Activated naive CD8-positive, alpha-beta T cell treated with anti-CD3 and anti-CD28 coated beads for 36 hours (primary cell): ENCODE measurements around the gene SWSAP1. TPM values are rescaled to one million over a fixed set of nuclear protein-coding genes. Genes with fewer than 3 reads are reported as not detected.
"Not testable (repeated sequence)": the region's sequence is repeated elsewhere in the genome, so short reads cannot be mapped to it uniquely, and the experiment has no call there.

ENCODE experiments used
- DNase-seq: peaks from one replicate; pipeline ENCODE4 v3.0.0; 2021
- H3K27ac Mint-ChIP-seq: one replicate; pipeline ENCODE4 v1.8.0; 2022; ENCODE audit warnings: mild to moderate bottlenecking, moderate library complexity, mixed read lengths
- H3K27me3 Mint-ChIP-seq: one replicate; pipeline ENCODE4 v1.8.0; 2022; ENCODE audit warnings: mild to moderate bottlenecking, mixed read lengths
- H3K36me3 Mint-ChIP-seq: one replicate; pipeline ENCODE4 v1.8.0; 2021; ENCODE audit warnings: mild to moderate bottlenecking, mixed read lengths
- H3K4me1 Mint-ChIP-seq: one replicate; pipeline ENCODE4 v1.8.0; 2021; ENCODE audit warnings: mixed read lengths
- H3K4me3 Mint-ChIP-seq: one replicate; pipeline ENCODE4 v1.8.0; 2022; ENCODE audit warnings: mild to moderate bottlenecking, moderate library complexity, mixed read lengths
- H3K9me3 Mint-ChIP-seq: one replicate; pipeline ENCODE4 v1.8.0; 2022; ENCODE audit warnings: mixed read lengths
- total RNA-seq, 2 experiments: library from RNA; stranded (reverse); gene quantifications; one replicate each; pipeline ENCODE4 v1.2.3, GENCODE V29; 2021

Gene SWSAP1
- total RNA-seq, 2 experiments from 2014 or later: 2.1 to 2.2 TPM

GRCh38 chr19:11364296-11364904 is 10.1 kb upstream of the SWSAP1 start:
- no peaks in the 10 kb centered on the region for H3K27me3 Mint-ChIP-seq
- H3K27ac Mint-ChIP-seq: no peak overlapping the region
- no peak overlapping the region for H3K4me3 Mint-ChIP-seq
- H3K4me1 Mint-ChIP-seq: no peaks in the 10 kb centered on the region
- H3K36me3 Mint-ChIP-seq: peaks cover 3% of the 10 kb centered on the region
- DNase-seq: no peak
- no peaks in the 10 kb centered on the region for H3K9me3 Mint-ChIP-seq

- H3K4me3 Mint-ChIP-seq: no peak overlapping the region
- H3K4me1 Mint-ChIP-seq: no peaks in the 10 kb centered on the region
- DNase-seq: no peak
- no peaks in the 10 kb centered on the region for H3K27me3 Mint-ChIP-seq
- H3K27ac Mint-ChIP-seq: no peak overlapping the region
- H3K36me3 Mint-ChIP-seq: peaks cover 6% of the 10 kb centered on the region
- no peaks in the 10 kb centered on the region for H3K9me3 Mint-ChIP-seq
Observed at GRCh38 chr19:11364935-11365334, 9.5 kb upstream of the SWSAP1 start.

GRCh38 chr19:11365557-11366117 is 8.8 kb upstream of the SWSAP1 start:
- DNase-seq: no peak
- Mint-ChIP-seq H3K4me3 (no peak overlapping the region), H3K36me3 (peaks cover 7% of the 10 kb centered on the region), H3K27me3 (no peaks in the 10 kb centered on the region), H3K27ac (no peak overlapping the region), H3K4me1 (no peaks in the 10 kb centered on the region), H3K9me3 (no peaks in the 10 kb centered on the region)

- Mint-ChIP-seq H3K27ac (no peak overlapping the region), H3K9me3 (no peaks in the 10 kb centered on the region), H3K27me3 (no peaks in the 10 kb centered on the region), H3K4me1 (no peaks in the 10 kb centered on the region), H3K36me3 (peaks cover 11% of the 10 kb centered on the region), H3K4me3 (no peak overlapping the region)
- no peak for DNase-seq
Observed at GRCh38 chr19:11367528-11367927, 6.9 kb upstream of the SWSAP1 start.

- H3K27me3 Mint-ChIP-seq: no peaks in the 10 kb centered on the region
- H3K4me3 Mint-ChIP-seq: no peak overlapping the region
- no peaks in the 10 kb centered on the region for H3K9me3 Mint-ChIP-seq
- H3K36me3 Mint-ChIP-seq: peaks cover 14% of the 10 kb centered on the region
- no peak for DNase-seq
- no peak overlapping the region for H3K27ac Mint-ChIP-seq
- H3K4me1 Mint-ChIP-seq: no peaks in the 10 kb centered on the region
Observed at GRCh38 chr19:11370744-11371143, 3.7 kb upstream of the SWSAP1 start.

- Mint-ChIP-seq H3K4me3 (peak overlapping the region; percentile 8), H3K27me3 (no peaks in the 10 kb centered on the region), H3K9me3 (no peaks in the 10 kb centered on the region), H3K4me1 (peaks cover 10% of the 10 kb centered on the region), H3K36me3 (peaks cover 27% of the 10 kb centered on the region), H3K27ac (no peak overlapping the region)
- no peak for DNase-seq
Observed at GRCh38 chr19:11373166-11373884, 1.1 kb upstream of the SWSAP1 start.

GRCh38 chr19:11373885-11374432 is 507 bp upstream of the SWSAP1 start:
- H3K36me3 Mint-ChIP-seq: peaks cover 32% of the 10 kb centered on the region
- H3K27ac Mint-ChIP-seq: no peak overlapping the region
- no peaks in the 10 kb centered on the region for H3K9me3 Mint-ChIP-seq
- no peak overlapping the region for H3K4me3 Mint-ChIP-seq
- H3K27me3 Mint-ChIP-seq: no peaks in the 10 kb centered on the region
- peaks cover 15% of the 10 kb centered on the region for H3K4me1 Mint-ChIP-seq
- DNase-seq: no peak

- no peak overlapping the region for H3K4me3 Mint-ChIP-seq
- peaks cover 19% of the 10 kb centered on the region for H3K4me1 Mint-ChIP-seq
- DNase-seq: peak; percentile 80
- no peaks in the 10 kb centered on the region for H3K27me3 Mint-ChIP-seq
- H3K27ac Mint-ChIP-seq: no peak overlapping the region
- H3K9me3 Mint-ChIP-seq: no peaks in the 10 kb centered on the region
- H3K36me3 Mint-ChIP-seq: peaks cover 28% of the 10 kb centered on the region
Observed at GRCh38 chr19:11375143-11375948, 880 bp downstream of the SWSAP1 start.

- H3K4me1 Mint-ChIP-seq: peaks cover 31% of the 10 kb centered on the region
- DNase-seq: peak; percentile 22
Observed at GRCh38 chr19:11377237-11377636, 2.8 kb downstream of the SWSAP1 start.

GRCh38 chr19:11377756-11378155 is 3.3 kb downstream of the SWSAP1 start:
- H3K4me3 Mint-ChIP-seq: no peak overlapping the region
- H3K27me3 Mint-ChIP-seq: peaks cover 17% of the 10 kb centered on the region
- peaks cover 24% of the 10 kb centered on the region for H3K36me3 Mint-ChIP-seq
- no peak for DNase-seq
- H3K4me1 Mint-ChIP-seq: peaks cover 33% of the 10 kb centered on the region
- H3K9me3 Mint-ChIP-seq: no peaks in the 10 kb centered on the region
- no peak overlapping the region for H3K27ac Mint-ChIP-seq

More at GRCh38 chr19:11377237-11377636, 2.8 kb downstream of the SWSAP1 start:
- Mint-ChIP-seq H3K27ac (peak overlapping the region; percentile 89), H3K36me3 (peaks cover 24% of the 10 kb centered on the region), H3K27me3 (peaks cover 12% of the 10 kb centered on the region), H3K4me3 (peak overlapping the region; percentile 52), H3K9me3 (no peaks in the 10 kb centered on the region)

- Mint-ChIP-seq H3K4me1 (peaks cover 34% of the 10 kb centered on the region), H3K36me3 (peaks cover 24% of the 10 kb centered on the region), H3K9me3 (no peaks in the 10 kb centered on the region), H3K27me3 (peaks cover 25% of the 10 kb centered on the region), H3K4me3 (no peak overlapping the region), H3K27ac (no peak overlapping the region)
- peak; percentile 22 for DNase-seq
Observed at GRCh38 chr19:11378319-11379189, 4.1 kb downstream of the SWSAP1 start.

GRCh38 chr19:11379269-11379845 is 4.9 kb downstream of the SWSAP1 start:
- H3K27ac Mint-ChIP-seq, H3K4me3 Mint-ChIP-seq: not testable (repeated sequence)
- peaks cover 34% of the 10 kb centered on the region for H3K4me1 Mint-ChIP-seq

GRCh38 chr19:11379857-11380350 is 5.4 kb downstream of the SWSAP1 start:
- Mint-ChIP-seq H3K27ac (peak overlapping the region; percentile 91), H3K4me1 (peaks cover 34% of the 10 kb centered on the region), H3K9me3 (no peaks in the 10 kb centered on the region), H3K4me3 (peak overlapping the region; percentile 93), H3K27me3 (peaks cover 33% of the 10 kb centered on the region), H3K36me3 (peaks cover 24% of the 10 kb centered on the region)
- no peak for DNase-seq

More at GRCh38 chr19:11379269-11379845, 4.9 kb downstream of the SWSAP1 start:
- not testable (repeated sequence) for H3K9me3 Mint-ChIP-seq, DNase-seq
- Mint-ChIP-seq H3K27me3 (peaks cover 27% of the 10 kb centered on the region), H3K36me3 (peaks cover 24% of the 10 kb centered on the region)
